Measurements from ENCODE around the gene UTY.

Gene UTY

DNA sequence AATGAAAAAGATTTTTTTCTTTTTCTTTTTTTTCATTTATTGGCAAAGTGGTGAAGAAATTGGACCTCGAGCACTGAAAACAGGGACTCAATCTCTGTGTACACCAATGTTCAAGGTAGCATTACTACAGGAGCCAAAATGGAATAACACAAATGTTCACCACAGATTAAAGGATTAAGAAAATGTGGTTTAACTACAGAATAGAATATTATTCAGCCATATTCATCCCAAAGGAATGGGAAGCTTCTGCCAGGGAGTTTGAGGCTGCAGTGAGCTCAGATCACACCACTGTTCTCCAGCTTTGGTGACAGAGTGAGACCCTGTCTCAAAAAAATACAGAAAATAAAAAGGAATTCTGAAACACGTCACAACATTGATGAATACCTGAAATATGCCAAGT lies 81.0 kb downstream of the UTY start:
- no peak for DNase-seq

DNA sequence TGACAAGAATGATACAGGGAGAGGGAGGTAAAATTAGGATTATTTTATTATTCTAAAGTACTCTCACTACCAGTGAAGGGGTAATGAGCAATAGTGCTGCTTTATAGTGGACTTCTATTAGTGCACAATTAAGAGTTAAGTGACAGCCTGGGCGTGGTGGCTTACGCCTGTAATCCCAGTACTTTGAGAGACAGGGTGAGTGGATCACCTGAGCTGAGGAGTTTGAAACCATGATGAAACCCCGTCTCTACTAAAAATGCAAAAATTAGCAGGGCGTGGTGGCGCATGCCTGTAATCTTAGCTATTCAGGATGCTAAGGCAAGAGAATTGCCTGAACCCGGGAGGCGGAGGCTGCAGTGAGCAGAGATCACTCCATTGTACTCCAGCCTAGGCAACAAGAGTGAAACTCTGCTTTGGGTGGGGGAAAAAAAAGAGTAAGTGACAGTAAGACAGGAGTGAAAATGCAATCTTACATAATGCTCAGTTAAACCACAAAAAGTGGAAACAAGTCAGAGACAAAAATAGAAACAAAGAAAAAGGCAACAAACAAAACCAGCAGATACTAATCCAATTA lies 98.6 kb downstream of the UTY start:
- no peak for DNase-seq

DNA sequence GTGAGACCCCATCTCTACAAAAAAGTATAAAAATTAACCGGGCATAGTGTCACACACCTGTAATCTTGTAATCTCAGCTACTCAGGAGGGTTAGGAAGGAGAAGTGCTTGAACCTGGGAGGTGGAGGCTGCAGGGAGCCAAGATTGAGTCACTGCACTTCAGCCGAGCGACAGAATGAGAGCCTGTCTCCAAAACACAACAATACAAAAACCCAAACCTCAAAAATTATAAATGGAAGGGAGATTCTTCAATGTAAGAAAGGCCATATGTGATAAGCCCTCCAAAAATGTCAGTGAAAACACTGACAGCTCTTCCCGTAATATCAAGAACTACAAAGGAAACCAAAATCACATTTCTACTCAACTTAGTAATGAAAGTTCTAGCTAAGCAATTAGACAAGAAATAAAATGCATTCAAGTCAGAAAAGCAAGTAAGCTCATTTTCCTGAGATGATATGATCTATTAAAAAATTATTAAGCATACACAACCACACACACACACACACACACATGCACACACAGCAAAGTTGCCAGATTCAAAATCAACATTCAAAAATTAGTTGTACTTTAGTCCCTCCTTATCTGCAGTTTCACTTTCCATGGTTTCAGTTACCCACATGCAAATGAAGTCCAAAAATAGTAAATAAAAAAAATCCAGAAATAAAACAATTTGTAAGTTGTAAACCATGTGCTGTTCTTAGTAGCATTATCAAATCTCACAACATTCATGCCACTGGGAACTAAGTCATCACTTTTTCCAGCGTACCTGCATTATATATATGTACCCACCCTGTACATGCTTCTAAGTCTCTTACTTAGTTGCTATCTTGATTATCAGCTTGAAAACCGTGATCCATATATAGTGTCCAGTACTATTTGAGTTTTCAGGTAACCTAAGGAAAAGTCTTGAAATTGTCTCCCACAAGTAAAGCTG lies 108.7 kb downstream of the UTY start:
- DNase-seq = no peak

DNA sequence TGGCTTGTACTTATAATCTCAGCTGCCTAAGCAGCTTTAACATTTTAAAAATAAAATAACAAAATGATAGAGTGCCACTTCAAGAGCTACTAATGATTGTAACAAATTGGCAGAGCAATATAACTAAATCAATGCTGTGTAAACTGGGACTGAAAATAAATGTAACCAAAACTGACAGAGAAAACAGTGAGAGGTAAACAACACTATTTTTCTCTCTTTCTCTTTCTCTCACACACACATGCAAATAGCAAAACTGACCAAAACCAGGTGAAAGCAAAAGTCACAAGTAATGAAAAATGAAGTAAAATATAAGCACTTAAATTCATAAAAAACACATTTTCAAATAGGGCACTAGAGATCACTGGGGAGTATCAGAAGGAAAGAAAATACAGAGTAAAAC lies 109.6 kb downstream of the UTY start:
- DNase-seq = no peak

DNA sequence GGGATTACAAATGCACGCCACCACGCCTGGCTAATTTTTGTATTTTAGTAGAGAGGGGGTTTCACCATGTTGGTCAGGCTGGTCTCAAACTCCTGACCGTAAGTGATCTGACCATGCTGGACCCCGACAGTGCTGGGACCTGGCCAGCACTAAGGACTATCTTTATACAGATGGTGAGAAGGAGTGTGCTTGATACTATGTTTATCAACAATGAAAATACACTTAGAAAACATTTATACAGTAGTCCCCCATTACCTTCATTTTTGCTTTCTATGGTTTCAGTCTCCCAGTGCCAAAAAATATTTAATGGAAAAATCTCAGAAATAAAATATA lies 111.4 kb downstream of the UTY start:
- DNase-seq = no peak

DNA sequence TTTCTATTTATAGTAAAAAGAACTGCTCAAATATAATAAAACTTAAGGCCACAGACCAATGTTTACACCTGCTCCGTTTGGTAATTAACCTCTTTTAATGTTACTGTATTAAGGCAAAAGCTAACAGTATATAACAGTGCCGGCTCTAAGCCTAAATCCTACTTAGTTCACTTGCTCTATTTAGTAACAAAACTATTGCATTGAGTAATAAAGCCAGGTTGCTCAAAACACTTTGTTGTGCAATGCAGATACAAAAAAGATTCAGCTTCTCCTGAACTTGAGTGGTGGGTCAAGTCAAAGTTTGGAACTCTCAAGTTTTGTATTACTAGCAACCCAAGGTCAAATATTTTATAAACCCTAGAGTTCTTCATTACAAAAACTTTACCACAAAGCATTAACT lies 116.2 kb downstream of the UTY start:
- DNase-seq = no peak

DNA sequence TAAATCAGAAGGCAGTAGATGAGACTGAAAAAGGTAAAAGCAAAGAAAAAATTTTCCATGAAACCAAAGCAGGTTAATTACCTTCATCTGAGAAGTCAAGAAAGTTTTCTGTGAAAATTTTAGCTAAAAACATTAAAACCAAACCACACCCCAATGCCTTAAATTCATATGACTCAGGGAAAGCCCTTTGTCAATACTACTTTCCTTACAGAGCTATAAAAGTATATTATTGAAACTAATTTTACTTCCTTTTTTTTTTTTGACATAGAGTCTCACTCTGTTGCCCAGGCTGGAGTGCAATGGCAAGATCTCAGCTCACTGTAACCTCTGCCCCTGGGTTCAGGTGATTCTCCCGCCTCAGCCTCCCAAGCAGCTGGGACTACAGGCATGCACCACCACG lies 117.2 kb downstream of the UTY start:
- no peak for DNase-seq

DNA sequence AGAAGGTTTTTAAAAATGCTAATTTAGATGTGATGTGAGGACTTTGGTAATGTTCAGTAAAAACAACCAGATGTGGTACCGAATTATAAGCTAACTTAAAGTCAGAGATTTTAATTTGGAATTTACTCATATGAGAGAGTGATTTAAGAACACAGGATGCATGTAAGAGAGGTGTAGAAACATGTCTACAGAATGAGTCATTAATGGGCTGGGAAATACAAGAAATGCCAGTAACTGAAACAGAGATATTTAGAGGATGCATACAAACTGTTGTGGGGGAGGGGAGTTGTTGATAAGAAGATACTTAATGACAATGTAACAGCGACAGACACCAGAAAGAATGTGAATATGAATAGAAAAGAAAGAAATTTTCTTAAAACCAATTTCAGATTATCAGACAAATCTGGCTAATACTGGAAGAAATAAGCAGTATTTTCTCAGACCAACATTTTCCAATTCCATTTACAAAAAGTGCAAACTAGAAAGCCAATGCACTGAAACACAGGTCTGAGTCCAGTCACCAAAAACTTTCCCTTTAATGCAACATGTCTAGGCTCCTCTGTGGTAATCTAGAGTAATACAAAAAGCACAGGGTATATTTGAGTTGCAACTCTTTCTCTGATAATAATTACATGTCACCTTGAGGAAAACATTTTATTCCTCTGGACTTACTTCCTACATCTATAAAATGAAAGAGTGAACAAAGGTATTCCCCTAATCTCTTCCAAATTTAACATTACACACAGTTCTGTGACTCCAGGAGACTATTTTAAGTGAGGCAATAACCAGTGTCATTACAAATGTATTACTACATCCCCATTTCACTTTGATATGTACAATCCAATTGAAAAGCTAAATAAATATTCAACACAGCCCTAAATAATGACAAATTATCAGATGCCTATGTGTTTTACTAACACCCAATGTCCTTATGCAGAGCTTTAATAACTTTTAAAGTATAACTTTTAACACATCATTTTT lies 117.9 kb downstream of the UTY start:
- no peak for DNase-seq

DNA sequence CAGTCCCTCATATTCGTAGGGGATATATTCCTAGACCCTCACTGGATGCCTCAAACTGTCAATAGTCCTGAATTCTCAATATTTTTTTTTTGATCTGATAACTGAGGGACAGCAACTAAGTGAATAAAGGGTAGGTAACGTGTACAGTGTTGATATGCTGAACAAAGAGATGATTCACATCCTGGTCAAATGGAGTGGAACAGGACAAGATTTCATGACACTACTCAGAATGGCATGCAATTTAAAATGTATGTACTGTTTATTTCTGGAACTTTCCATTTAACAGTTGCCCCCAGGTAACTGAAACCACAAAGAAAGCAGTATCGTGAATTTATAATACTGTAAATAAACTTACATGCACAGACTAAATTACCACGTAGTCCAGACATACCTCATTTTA lies 128.4 kb downstream of the UTY start:
- DNase-seq = no peak

DNA sequence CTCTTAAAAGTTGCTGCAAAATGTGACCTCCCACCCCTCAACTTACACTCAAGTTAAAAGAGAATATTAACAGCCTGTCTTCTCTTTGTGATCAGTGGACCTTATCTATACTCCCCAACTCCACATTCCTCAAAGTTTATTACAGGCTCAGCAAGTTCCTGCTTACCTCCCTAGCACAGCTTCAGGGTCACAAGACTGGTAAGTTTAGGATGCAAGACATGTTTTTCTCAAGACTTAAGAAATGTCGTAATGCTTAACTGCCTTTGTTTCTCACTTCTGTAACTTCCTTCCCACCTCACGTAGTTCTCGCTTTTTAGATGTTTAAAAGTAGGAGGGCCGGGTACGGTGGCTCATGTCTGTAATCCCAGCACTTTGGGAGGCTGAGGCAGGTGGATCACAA lies 132.7 kb downstream of the UTY start:
- no peak for DNase-seq

DNA sequence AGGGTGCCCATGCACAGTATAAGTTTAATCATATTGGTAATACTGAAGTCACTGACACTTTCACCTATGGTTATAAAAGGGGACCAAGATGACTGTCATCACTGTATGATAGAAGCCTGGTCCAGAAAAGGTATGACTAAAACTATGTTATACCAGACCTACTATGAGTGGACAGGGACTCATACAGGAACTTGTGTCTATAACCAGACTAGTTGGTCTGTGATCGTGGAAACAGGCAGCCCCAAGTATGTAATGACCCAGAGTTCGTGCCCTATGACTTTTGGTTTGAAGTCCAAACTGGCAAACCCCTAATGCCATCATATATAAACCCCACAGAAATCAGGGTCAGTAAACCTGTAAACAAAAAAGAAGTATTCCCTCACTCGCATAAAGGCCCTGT lies 134.3 kb downstream of the UTY start:
- no peak for DNase-seq

DNA sequence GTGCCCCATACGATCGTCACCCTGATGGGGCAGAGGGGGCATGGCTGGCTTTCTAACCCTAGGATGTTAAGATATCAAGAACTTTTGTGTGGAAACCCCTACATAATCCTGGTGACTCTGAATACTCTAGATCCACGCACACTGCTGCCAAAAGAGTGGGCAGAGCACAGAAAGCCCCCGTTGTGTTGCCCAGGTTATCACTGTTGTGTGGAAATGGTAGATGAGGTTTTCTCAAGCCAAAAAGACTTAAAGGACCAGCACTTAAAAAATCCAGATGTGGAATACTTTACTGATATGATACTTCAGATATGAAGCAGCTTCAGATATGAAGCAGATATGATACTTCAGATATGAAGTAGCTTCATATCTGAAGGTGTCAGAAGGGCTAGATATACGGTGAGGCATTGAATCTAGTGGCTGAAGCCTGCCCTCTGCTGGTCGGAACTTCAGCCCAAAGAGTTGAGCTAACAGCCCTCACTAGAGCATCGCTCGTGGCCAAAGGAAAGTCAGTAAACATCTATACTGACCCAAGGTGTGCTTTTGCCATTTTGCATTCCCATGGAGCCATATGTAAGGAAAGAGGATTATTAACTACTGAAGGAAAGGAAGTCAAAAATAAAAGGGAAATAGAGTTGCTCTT lies 136.4 kb downstream of the UTY start:
- DNase-seq = no peak

DNA sequence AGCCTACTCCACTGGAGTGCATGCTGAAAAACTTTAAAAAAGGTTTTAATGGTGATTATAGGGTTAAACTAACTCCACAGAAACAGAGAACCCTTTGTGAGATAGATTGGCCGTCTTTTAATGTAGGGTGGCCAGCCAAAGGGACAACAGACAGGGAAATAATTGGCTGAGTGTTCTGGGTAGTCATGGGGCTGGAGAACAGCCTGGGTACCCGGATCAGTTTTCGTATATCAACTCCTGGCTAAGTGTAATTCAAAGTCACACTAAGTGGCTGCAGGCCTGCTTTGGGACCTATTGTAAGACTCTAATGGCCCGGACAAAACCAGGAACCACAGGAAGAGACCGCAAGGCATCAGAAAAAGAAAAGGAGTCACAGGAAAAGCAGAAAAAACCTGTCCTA lies 139.9 kb downstream of the UTY start:
- DNase-seq = no peak

DNA sequence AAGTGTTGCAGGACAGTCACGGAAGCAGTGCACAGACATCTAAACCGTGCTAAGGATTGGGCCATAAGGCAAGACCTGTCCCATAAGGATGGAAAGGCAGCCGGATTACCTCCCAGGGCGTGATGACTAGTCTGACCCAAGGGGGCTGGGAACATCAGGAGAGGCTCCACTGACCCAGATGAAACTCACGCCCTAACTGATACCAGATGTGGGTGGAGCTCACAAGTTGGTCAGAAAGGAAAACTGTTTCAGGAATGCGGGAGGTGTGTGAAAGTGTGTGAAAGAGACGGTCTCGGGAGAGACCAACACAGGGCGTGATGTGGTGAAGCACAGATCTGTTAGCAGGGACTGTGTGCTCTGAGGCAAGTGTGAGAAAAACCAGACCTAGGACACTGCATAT lies 140.5 kb downstream of the UTY start:
- no peak for DNase-seq

DNA sequence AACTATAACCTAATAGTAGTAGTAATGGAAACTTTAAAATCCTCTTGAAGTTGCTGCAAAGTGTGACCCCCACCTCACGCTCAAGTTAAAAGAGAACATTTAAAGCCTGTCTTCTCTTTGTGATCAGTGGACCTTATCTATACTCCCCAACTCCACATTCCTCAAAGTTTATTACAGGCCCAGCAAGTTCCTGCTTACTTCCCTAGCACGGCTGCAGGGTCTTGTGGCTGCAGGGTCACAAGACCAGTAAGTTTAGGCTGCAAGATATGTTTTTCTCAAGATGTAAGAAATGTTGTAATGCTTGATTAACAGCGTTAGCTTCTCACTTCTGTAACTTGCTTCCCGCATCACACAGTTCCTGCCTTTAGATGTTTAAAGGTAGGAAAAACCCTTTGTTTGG lies 141.1 kb downstream of the UTY start:
- no peak for DNase-seq

DNA sequence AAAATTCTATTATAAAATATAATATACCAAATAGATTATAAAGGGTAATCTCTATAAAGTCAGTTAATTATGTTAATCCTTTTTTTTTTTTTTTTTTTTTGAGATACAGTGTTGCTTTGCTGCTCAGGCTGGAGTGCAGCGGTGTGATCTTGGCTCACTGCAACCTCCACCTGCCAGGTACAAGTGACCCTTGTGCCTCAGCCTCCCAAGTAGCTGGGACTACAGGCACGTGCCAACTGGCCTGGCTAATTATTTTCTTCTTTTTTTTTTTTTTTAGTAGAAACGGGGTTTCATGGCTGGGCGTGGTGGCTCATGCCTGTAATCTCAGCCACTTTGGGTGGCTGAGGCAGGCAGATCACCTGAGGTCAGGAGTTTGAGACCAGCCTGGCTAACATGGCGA lies 141.9 kb downstream of the UTY start:
- DNase-seq = no peak

DNA sequence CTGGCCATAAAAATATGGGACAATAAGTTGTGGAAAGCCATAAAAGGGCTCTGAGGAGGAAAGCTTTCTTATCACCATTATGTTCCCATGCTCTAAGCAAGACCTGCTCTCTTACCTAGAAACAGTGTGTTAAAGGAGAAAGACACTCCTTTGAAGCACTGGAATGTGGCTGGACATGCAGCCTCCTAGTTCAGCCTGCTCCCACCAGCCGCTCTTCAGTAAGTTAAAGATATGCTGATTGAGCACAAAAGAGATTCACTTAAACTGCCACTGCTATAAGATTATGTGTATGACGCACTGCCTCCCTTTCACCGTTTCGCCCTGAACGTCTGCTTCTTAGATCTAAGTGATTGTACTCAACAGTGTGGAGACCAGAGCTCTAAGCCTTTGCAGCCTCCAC lies 146.0 kb downstream of the UTY start:
- no peak for DNase-seq

DNA sequence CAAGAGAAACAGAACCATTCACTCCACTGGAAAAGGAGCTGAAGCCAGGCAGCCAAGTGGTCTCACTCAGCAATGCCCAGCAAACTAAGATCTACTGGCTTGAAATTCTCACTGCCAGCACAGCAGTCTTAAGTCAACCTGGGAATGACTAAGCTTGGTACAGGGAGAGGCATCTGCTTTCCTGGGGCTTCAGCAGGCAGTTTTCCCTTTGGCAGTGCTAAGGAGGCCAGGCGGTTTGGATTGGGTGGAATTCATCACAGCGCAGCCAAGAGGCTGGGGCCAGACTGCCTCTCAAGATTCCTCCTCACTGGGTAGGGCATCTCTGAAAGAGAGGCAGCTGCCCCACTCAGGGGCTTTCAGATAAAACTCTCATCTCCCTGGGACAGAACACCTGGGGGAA lies 149.2 kb downstream of the UTY start:
- no peak for DNase-seq

DNA sequence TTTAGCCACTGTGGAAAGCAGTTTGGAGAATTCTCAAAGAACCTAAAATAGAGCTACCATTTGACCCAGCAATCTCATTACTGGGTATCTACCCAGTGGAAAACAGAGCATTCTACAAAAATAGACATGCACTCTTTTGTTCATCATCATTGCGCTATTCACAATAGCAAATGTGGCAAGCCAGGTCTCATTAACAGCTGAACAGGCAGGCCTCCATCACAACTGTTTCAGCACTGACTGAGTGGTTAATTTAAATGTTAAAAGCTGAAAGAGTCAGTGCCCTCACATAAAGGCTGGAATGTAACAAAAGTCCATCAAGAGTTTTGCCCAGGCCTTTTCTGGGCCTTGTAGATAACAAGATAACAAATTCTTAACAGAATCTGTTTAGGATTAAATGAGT lies 166.9 kb downstream of the UTY start:
- DNase-seq = no peak

DNA sequence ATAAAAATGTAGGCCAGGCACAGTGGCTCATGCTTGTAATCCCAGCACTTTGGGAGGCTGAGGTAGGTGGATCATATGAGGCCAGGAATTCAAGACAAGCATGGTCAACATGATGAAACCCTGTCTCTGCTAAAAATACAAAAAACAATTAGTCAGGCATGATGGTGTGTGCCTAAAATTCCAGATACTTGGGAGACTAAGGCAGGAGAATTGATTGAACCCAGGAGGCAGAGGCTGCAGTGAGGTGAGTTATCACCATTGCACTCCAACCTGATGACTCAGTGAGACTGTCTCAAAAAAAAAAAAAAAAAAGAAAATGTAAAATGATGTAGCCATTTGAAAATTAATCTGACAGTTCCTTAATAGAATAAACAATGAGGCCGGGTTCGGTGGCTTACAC lies 171.9 kb downstream of the UTY start:
- DNase-seq = no peak

DNA sequence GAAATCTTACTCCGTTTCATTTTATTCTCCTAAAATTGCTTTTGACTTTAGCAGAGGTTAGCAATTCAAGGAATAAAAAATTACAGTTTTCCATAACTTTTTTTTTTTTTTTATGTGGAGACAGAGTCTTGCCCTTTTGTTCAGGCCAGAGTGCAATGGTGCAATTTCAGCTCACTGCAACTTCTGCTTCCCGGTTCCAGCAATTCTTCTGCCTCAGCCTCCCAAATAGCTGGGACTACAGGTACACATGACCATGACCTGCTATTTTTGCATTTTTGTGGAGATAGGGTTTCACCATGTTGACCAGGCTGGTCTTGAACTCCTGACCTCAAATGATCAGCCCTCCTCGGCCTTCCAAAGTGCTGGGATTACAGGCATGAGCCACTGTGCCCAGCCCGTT lies 179.0 kb downstream of the UTY start:
- no peak for DNase-seq

DNA sequence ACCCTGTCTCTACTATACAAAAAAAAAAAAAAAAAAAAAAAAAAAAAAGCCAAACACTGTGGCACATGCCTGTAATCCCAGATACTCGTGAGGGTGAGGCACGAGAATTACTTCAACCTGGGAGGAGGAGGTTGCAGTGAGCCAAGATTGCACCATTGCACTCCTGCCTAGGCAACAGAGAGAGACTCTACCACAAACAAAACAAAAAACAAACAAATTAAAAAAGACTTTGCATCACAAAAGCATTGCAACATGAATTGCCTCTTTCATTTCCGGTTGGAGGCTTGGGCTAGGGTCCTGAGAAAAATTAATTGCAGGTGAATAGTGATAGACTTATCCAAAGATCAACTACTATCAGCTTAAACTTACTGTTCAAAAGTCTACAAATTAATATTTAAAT lies 180.4 kb downstream of the UTY start:
- no peak for DNase-seq

DNA sequence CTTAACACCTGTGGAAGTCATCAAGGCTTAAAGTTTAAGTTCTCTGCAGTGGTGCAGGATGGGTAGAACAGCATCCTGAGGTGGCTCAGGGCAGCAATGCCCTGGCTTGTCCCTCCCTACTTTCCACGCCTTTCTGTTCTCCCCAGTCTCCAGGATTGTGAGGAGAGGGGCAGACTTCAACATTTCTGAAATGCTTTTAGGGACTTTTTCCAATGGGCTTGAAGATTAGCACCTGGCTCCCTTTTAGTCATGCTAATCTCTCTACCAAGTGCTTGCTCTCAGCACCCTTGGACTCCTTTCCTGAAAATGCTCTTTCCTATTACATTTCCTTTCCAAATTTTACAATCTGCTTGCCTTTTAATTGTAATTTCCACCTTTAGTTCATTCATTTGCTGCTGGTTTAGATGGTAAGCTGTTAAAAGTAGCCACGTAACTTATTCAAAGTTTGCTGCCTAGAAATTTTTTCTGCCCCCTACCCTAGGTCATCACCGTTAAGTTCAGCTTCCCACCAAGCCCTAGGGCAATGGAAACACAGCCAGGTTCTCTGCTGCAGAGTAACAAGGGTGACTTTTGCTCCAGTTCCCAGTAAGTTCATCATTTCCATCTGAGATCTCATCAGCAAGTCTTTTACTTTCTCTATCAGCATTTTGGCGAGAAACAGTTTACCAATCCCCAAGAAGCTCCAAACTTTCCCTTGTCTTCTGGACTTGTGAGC lies 183.5 kb downstream of the UTY start:
- DNase-seq = no peak
